Left lung (tissue), 10 donors: ENCODE data around the gene PRPS1. TPM values are rescaled to one million over a fixed set of nuclear protein-coding genes. Genes with fewer than 3 reads are reported as not detected.

Experiments used
- ATAC-seq: fragments of 200-7000 bp; cut with Tn5 transposase; one replicate; pipeline ENCODE4 v1.9.1; 2020; ENCODE audit warnings: moderate library complexity
- DNase-seq, 4 donors: peaks; one replicate each; pipeline ENCODE4 v3.0.0-alpha.2; 2013 to 2020
- H3K27ac ChIP-seq, 2 donors: fragments of 200-600 bp; sonication (generic) in 1 of 2; one replicate each; pipeline versions ENCODE4 v1.5.0 to v1.8.0; 2020 to 2021
- H3K27me3 ChIP-seq, 2 donors: fragments of 200-600 bp; sonication (generic) in 1 of 2; one replicate each; pipeline versions ENCODE4 v1.5.0 to v1.8.0; 2020 to 2021
- H3K36me3 ChIP-seq, 2 donors: fragments of 200-600 bp; sonication (generic) in 1 of 2; one replicate each; pipeline versions ENCODE4 v1.5.0 to v1.8.0; 2020 to 2021
- H3K4me1 ChIP-seq, 2 donors: fragments of 200-600 bp; one replicate each; pipeline ENCODE4 v1.8.0; 2021
- H3K4me3 ChIP-seq, 2 donors: fragments of 200-600 bp; sonication (generic) in 1 of 2; one replicate each; pipeline versions ENCODE4 v1.5.0 to v1.8.0; 2020 to 2021; ENCODE audit warnings: mild to moderate bottlenecking in 1 of 2
- H3K9me3 ChIP-seq, 2 donors: fragments of 200-600 bp; sonication (generic) in 1 of 2; one replicate each; pipeline versions ENCODE4 v1.5.0 to v1.8.0; 2020 to 2021
- CTCF ChIP-seq, 2 donors: fragments of 200-600 bp; sonication (generic) in 1 of 2; IDR thresholded peaks; one replicate each; pipeline versions ENCODE4 v1.5.0 to v1.8.0; 2021; ENCODE audit warnings: antibody characterized with exemption in 2 of 2
- intact Hi-C, 2 donors: fragments of 100-400 bp; cut with DNase I; formaldehyde crosslinking; loops; one replicate each; pipeline versions ENCODE4 v1.11.2 to v1.14.2; 2022
- polyA plus RNA-seq, 6 donors: library from polyadenylated mRNA; unstranded; fragments of 120-200 nt; gene quantifications; one replicate each; pipeline ENCODE4 v1.2.1, GENCODE V29; 2013; ENCODE audit not compliant: insufficient read length in 6 of 6
- total RNA-seq, 2 donors: library from RNA; stranded (reverse); fragmentation: NEBNext Ultra II Directional; extraction: Animal tissue kit (Norgen Biotek cat#: 25700); gene quantifications; one replicate each; pipeline ENCODE4 v1.2.1, GENCODE V29; 2021
- donor health status: DM: no; HTN: yes; CAD: no.
- donor health status: DM: no; HTN: no; CAD: no.

Gene PRPS1
- total and polyA plus RNA-seq, 8 donors = 29.4 to 45.3 (median 42.2) TPM

GRCh38 chrX:107596651-107597050 lies 31.7 kb upstream of the PRPS1 start:
- no peak for ATAC-seq
- Histone ChIP-seq H3K27me3 (no peaks in the 10 kb centered on the region), H3K4me3 (no peak overlapping the region), H3K36me3 (no peaks in the 10 kb centered on the region), H3K4me1 (no peaks in the 10 kb centered on the region), H3K9me3 (no peaks in the 10 kb centered on the region), H3K27ac (no peak overlapping the region)
- no peak for TF ChIP-seq CTCF (IDR thresholded peaks at IDR 0.05)
- intact Hi-C loops = no loop called here
- no peak for DNase-seq

GRCh38 chrX:107597264-107597663 lies 31.0 kb upstream of the PRPS1 start:
- intact Hi-C loops = no loop called here
- Histone ChIP-seq H3K4me1 (no peaks in the 10 kb centered on the region), H3K36me3 (no peaks in the 10 kb centered on the region), H3K4me3 (no peak overlapping the region), H3K9me3 (no peaks in the 10 kb centered on the region), H3K27ac (no peak overlapping the region), H3K27me3 (no peaks in the 10 kb centered on the region)
- TF ChIP-seq CTCF (IDR thresholded peaks at IDR 0.05) = no peak
- DNase-seq = no peak
- no peak for ATAC-seq

- intact Hi-C loops = no loop called here
- Histone ChIP-seq H3K36me3 (no peaks in the 10 kb centered on the region), H3K27ac (no peak overlapping the region), H3K4me1 (no peaks in the 10 kb centered on the region), H3K4me3 (no peak overlapping the region), H3K27me3 (no peaks in the 10 kb centered on the region), H3K9me3 (no peaks in the 10 kb centered on the region)
- no peak for ATAC-seq
- no peak for TF ChIP-seq CTCF (IDR thresholded peaks at IDR 0.05)
- DNase-seq = no peak
These were observed 30.5 kb upstream of the PRPS1 start for GRCh38 chrX:107597791-107598190.

- Histone ChIP-seq H3K27ac (no peak overlapping the region), H3K4me3 (no peak overlapping the region), H3K4me1 (no peaks in the 10 kb centered on the region), H3K36me3 (no peaks in the 10 kb centered on the region), H3K9me3 (no peaks in the 10 kb centered on the region), H3K27me3 (no peaks in the 10 kb centered on the region)
- no peak for ATAC-seq
- DNase-seq = peak in 2 of 4 donors; percentile 65 to 69
- no peak for TF ChIP-seq CTCF (IDR thresholded peaks at IDR 0.05)
- intact Hi-C loops = no loop called here
These were observed 28.9 kb upstream of the PRPS1 start for GRCh38 chrX:107599450-107599861.

GRCh38 chrX:107600366-107600765 lies 27.9 kb upstream of the PRPS1 start:
- no peak for TF ChIP-seq CTCF (IDR thresholded peaks at IDR 0.05)
- Histone ChIP-seq H3K9me3 (no peaks in the 10 kb centered on the region), H3K4me1 (no peaks in the 10 kb centered on the region), H3K36me3 (no peaks in the 10 kb centered on the region), H3K27ac (no peak overlapping the region), H3K4me3 (no peak overlapping the region), H3K27me3 (no peaks in the 10 kb centered on the region)
- ATAC-seq (no peak), DNase-seq (no peak)
- intact Hi-C loops = no loop called here
